ENCODE data around the gene C1orf122. TPM values are rescaled to one million over a fixed set of nuclear protein-coding genes. Genes with fewer than 3 reads are reported as not detected.
A peak's percentile ranks its signal among the peaks of the same experiment; 100 is the strongest.
"Not testable (repeated sequence)": the region's sequence is repeated elsewhere in the genome, so short reads cannot be mapped to it uniquely, and the experiment has no call there.

C1orf122 gene
- polyA plus RNA-seq, 2 of the 4 experiments (the other 2 are of a cell fraction): 21.3 to 29.1 TPM

GRCh38 chr1:37767488-37767887 is 40.1 kb upstream of the C1orf122 start:
- ATAC-seq: no peak
- no peak overlapping the region for H3K4me3 ChIP-seq
- WGBS (ENCODE audit: missing lambda C conversion rate): 0% methylated on average over 2 of the region's 2 CpGs
- POLR2A ChIA-PET: no interaction called here
- no peaks in the 10 kb centered on the region for H3K4me1 ChIP-seq
- no peak for DNase-seq (ENCODE audit: low read depth in 1 of 2, low spot score in 1 of 2)
- TF ChIP-seq CEBPB (IDR thresholded peaks at IDR 0.05): no peak
- CTCF ChIA-PET: interaction anchor here (1.1 kb wide), 1 partner anchor 164 kb away, joined by 4 read pairs; no protein-coding TSS in a partner anchor
- FAIRE-seq: no peak
- H3K9me3 ChIP-seq: no peaks in the 10 kb centered on the region
- H3K27ac ChIP-seq: no peak overlapping the region
- H3K4me2 ChIP-seq: no peak overlapping the region

- CTCF ChIA-PET, H3K9me3 ChIP-seq: not testable (repeated sequence)
These were observed 36.1 kb upstream of the C1orf122 start for GRCh38 chr1:37771440-37771839.

GRCh38 chr1:37776946-37777516 is 30.6 kb upstream of the C1orf122 start:
- Histone ChIP-seq H3K4me2 (no peak overlapping the region), H3K4me3 (no peak overlapping the region), H3K9me3 (peaks cover 5% of the 10 kb centered on the region; the same call in 1 of the 3 replicates), H3K4me1 (no peaks in the 10 kb centered on the region), H3K27ac (no peak overlapping the region)
- WGBS (ENCODE audit: missing lambda C conversion rate): 19% methylated on average over 4 of the region's 4 CpGs
- TF ChIP-seq POLR2AphosphoS2 (conservative IDR thresholded peaks at IDR 0.05; ENCODE audit: low read length): no peak
- no peak for TF ChIP-seq KDM1A (IDR thresholded peaks at IDR 0.05; ENCODE audit: low read depth)
- TF ChIP-seq ZSCAN20 (CRISPR knock-in tag; IDR thresholded peaks at IDR 0.05): no peak
- ChIA-PET CTCF (interaction anchor here (0.7 kb wide), 1 partner anchor 12 kb away, joined by 3 read pairs; the partner anchor contains the start of gene EPHA10), POLR2A (no interaction called here)
- DNase-seq (ENCODE audit: low read depth in 1 of 2, low spot score in 1 of 2) (no peak), FAIRE-seq (no peak), ATAC-seq (peak; percentile 22 to 43; a peak in 4 of 6 replicates)

More at GRCh38 chr1:37771440-37771839, 36.1 kb upstream of the C1orf122 start:
- H3K4me2 ChIP-seq; H3K27ac ChIP-seq; ATAC-seq; DNase-seq (ENCODE audit: low read depth in 1 of 2, low spot score in 1 of 2); H3K4me1 ChIP-seq; FAIRE-seq; POLR2A ChIA-PET; H3K4me3 ChIP-seq: not testable (repeated sequence)

GRCh38 chr1:37778654-37779053 is 28.9 kb upstream of the C1orf122 start:
- no peak for TF ChIP-seq ZNF302 (CRISPR knock-in tag; IDR thresholded peaks at IDR 0.05)
- TF ChIP-seq HDAC2 (IDR thresholded peaks at IDR 0.05): no peak
- no peak for TF ChIP-seq BCL3 (IDR thresholded peaks at IDR 0.05)
- no peak for TF ChIP-seq MAZ (IDR thresholded peaks at IDR 0.05; ENCODE audit: borderline replicate concordance, low read depth, low read length)
- TF ChIP-seq NPAS2 (CRISPR knock-in tag; IDR thresholded peaks at IDR 0.05; ENCODE audit: borderline replicate concordance): no peak
- TF ChIP-seq EHF (CRISPR knock-in tag; IDR thresholded peaks at IDR 0.05): no peak
- no peak for TF ChIP-seq NFE2L2 (conservative IDR thresholded peaks at IDR 0.05; ENCODE audit: low read length)
- TF ChIP-seq FOXS1 (CRISPR knock-in tag; IDR thresholded peaks at IDR 0.05): no peak
- no peak for TF ChIP-seq CHD4 (IDR thresholded peaks at IDR 0.05; ENCODE audit: borderline replicate concordance)
- TF ChIP-seq CTCF (IDR thresholded peaks at IDR 0.05): no peak
- TF ChIP-seq MAFK (IDR thresholded peaks at IDR 0.05; ENCODE audit: partially characterized antibody): no peak
- no peak for TF ChIP-seq ZSCAN20 (CRISPR knock-in tag; IDR thresholded peaks at IDR 0.05)
- no peak for TF ChIP-seq HOXB13 (CRISPR knock-in tag; IDR thresholded peaks at IDR 0.05; ENCODE audit: low read depth)
- TF ChIP-seq POLR2A (IDR thresholded peaks at IDR 0.05; ENCODE audit: low read length): no peak
- no peak for TF ChIP-seq JUNB (IDR thresholded peaks at IDR 0.05)
- TF ChIP-seq EP300 (IDR thresholded peaks at IDR 0.05): no peak
- no peak for TF ChIP-seq BHLHE40 (IDR thresholded peaks at IDR 0.05; ENCODE audit: low read depth, low read length)
- ATAC-seq: no peak
- no peak for FAIRE-seq
- Histone ChIP-seq H3K4me2 (no peak overlapping the region), H3K4me1 (no peaks in the 10 kb centered on the region), H3K4me3 (no peak overlapping the region), H3K9me3 (peaks cover 4% of the 10 kb centered on the region; the same call in 1 of the 3 replicates), H3K27ac (no peak overlapping the region)
- DNase-seq (ENCODE audit: low read depth in 1 of 2, low spot score in 1 of 2): no peak
- WGBS (ENCODE audit: missing lambda C conversion rate): 90% methylated on average over 3 of the region's 3 CpGs
- ChIA-PET POLR2A (no interaction called here), CTCF (interaction anchor here (0.9 kb wide), 1 partner anchor 97 kb away, joined by 3 read pairs; no protein-coding TSS in a partner anchor)

Measured in A549 (cell line).